ENCODE measurements around the gene CELSR3.

CELSR3 gene

GRCh38 chr3:48598323-48599076 lies 64.2 kb downstream of the CELSR3 start:
- TF ChIP-seq, protein P1, sequence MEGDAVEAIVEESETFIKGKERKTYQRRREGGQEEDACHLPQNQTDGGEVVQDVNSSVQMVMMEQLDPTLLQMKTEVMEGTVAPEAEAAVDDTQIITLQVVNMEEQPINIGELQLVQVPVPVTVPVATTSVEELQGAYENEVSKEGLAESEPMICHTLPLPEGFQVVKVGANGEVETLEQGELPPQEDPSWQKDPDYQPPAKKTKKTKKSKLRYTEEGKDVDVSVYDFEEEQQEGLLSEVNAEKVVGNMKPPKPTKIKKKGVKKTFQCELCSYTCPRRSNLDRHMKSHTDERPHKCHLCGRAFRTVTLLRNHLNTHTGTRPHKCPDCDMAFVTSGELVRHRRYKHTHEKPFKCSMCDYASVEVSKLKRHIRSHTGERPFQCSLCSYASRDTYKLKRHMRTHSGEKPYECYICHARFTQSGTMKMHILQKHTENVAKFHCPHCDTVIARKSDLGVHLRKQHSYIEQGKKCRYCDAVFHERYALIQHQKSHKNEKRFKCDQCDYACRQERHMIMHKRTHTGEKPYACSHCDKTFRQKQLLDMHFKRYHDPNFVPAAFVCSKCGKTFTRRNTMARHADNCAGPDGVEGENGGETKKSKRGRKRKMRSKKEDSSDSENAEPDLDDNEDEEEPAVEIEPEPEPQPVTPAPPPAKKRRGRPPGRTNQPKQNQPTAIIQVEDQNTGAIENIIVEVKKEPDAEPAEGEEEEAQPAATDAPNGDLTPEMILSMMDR (IDR thresholded peaks at IDR 0.05; ENCODE audit: low read length, missing control alignments), result no peak
- DNase-seq (ENCODE audit: low read depth), result peak; percentile 93
- no peak overlapping the region for H3K4me3 ChIP-seq (replicated peaks; ENCODE audit: low read depth, low read length)

DNA sequence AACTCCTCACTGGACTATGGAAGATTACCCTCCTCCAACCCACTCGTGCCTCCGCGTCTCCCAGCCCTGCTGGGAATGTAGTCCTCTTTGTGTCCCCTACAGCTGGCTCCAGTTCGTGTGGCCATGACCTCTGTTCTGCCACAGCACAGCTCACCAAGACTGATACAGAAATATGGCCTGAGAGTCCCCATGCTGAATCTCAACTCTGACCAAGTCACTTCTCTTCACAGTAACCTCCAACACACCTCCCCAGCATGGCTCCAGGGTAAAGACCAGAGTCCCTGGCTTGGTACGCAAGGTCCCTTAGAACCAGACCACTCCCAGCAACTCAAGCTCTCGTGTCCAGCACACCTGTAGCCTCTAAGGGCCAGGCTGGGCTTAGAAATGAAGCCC lies 65.3 kb downstream of the CELSR3 start:
- no peak overlapping the region for H3K4me3 ChIP-seq (replicated peaks; ENCODE audit: low read depth, low read length)
- no peak for DNase-seq (ENCODE audit: low read depth)
- TF ChIP-seq, protein P1 (IDR thresholded peaks at IDR 0.05; ENCODE audit: low read length, missing control alignments), result no peak

DNA sequence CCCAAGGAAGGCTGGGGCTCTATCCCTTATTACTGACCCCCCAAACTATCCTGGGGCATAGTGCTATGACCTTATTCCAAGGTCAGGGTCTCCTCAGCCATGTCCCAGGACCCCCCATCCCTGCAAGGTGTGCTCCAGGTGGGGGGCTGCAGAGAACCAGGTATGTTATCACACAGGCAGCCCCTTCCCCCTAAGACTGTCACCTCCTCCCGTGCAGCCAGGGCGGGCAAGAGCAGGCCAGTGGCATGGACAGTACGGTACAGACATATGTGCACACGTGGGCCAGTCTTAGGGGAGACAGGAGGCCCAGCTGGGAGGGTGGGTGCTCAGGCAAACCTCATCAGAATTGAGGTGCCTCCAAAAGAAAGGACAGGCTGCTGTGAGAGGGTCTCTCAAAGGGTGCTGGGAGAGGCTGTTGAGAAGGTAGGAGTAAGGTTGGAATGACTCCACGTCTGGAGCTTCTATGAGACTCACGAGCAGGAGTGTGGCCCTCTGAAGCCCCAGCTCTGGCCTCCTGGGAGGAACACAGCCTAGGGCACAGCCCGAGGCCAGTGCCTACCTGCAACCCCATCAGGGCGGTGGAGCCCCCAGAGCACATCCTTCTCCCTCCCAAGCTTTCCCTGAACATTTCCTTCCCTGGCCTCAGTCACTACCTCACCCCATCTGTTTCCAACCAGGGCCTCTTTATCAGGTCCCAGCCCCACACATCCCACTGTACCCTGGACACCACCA lies 65.8 kb downstream of the CELSR3 start:
- TF ChIP-seq, protein P1 (IDR thresholded peaks at IDR 0.05; ENCODE audit: low read length, missing control alignments), result no peak
- no peak for DNase-seq (ENCODE audit: low read depth)
- no peak overlapping the region for H3K4me3 ChIP-seq (replicated peaks; ENCODE audit: low read depth, low read length)

DNA sequence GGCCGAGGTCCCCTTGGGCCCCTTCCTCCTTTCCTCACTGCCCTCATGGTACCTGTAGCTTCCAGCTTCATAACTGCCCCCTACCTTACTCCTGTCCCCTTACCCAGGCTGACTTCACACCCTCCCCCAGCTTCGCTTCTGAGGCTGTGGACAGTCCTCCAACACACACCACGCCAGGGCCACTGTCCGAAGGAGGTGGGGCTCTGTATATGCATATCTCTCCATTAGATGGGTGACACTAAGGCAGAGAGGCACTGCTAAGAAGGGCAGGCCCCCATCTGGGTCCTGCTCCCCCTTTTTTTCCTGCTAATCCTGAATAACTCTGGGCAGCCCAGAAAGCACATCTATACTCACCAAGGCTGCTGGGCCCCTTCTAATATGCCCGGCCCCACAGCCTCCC lies 66.5 kb downstream of the CELSR3 start:
- H3K4me3 ChIP-seq (replicated peaks; ENCODE audit: low read depth, low read length), result no peak overlapping the region
- TF ChIP-seq, protein P1 (IDR thresholded peaks at IDR 0.05; ENCODE audit: low read length, missing control alignments), result no peak
- no peak for DNase-seq (ENCODE audit: low read depth)

DNA sequence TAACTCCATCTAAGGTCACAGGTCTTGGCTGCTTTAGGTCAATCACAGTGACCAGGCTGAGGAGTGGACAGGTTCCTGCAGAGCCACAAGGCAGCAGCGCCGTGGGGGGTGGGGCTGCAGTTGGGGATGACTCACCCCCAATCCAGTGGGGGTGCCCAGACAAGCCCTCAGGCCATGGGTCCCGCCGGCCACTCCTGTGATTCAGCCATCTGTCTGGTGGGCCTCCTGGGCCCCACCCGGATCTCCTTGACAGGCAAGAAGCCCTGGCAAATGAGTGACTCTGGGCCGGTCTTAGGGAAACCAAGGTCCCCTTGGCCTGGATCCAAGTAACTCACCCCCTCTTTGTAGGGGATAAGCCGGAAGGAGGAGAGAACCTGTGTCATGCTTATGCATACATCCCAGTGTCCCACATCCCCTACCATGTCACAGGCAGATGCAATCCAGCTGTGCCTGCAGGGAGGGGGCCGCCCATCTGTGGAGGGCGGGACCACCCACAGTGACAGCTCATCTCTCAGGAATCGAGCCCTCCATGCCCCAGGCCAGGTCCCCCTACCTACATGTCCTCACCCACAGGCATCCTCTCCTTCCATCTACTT lies 67.1 kb downstream of the CELSR3 start:
- TF ChIP-seq, protein P1 (IDR thresholded peaks at IDR 0.05; ENCODE audit: low read length, missing control alignments), result no peak
- DNase-seq (ENCODE audit: low read depth), result peak; percentile 53
- H3K4me3 ChIP-seq (replicated peaks; ENCODE audit: low read depth, low read length), result no peak overlapping the region

GRCh38 chr3:48595075-48595525 lies 67.6 kb downstream of the CELSR3 start, which contains the start of gene COL7A1:
Gene COL7A1, minus strand, starts transcription at chr3:48595329. Its CDS starts 170 bp downstream, at chr3:48595159.
- TF ChIP-seq, protein P1 (IDR thresholded peaks at IDR 0.05; ENCODE audit: low read length, missing control alignments), result no peak
- no peak for DNase-seq (ENCODE audit: low read depth)
- peak within 1 kb of the TSS; percentile 37 for H3K4me3 ChIP-seq (replicated peaks; ENCODE audit: low read depth, low read length)

Measured in fibroblast of pulmonary artery (primary cell).